Endometrial microvascular endothelial cells (primary cell): Measurements from ENCODE around the gene KCNT2. TPM values are rescaled to one million over a fixed set of nuclear protein-coding genes. Genes with fewer than 3 reads are reported as not detected.

Source experiments
- in situ Hi-C: cut with HindIII; loops from 2 replicates; pipeline ENCODE4 v1.10.0; 2017; ENCODE audit warnings: low sequenced_read_pairs, low pct_unique_long_range_greater_than_20kb; ENCODE audit errors: inconsistent ontology term
- total RNA-seq: library from RNA; depleted of rRNA; stranded (reverse); fragments of >200 nt; gene quantifications from one replicate; pipeline ENCODE4 v1.2.3, GENCODE V29; 2015; ENCODE audit errors: inconsistent ontology term

The KCNT2 gene
- total RNA-seq, 1 donor from 2014 or later, result not detected

GRCh38 chr1:196598942-196599748 is 9.1 kb downstream of the KCNT2 start:
- in situ Hi-C loops, result no loop called here

GRCh38 chr1:196594700-196595099 is 13.5 kb downstream of the KCNT2 start:
- in situ Hi-C loops, result no loop called here

GRCh38 chr1:196593955-196594354 is 14.3 kb downstream of the KCNT2 start:
- in situ Hi-C loops, result no loop called here

GRCh38 chr1:196590959-196591358 is 17.3 kb downstream of the KCNT2 start:
- in situ Hi-C loops, result no loop called here

GRCh38 chr1:196590012-196590708 is 18.1 kb downstream of the KCNT2 start:
- in situ Hi-C loops, result no loop called here

- in situ Hi-C loops, result no loop called here
These were observed 23.5 kb downstream of the KCNT2 start for GRCh38 chr1:196584696-196585095.

GRCh38 chr1:196577386-196577785 is 30.9 kb downstream of the KCNT2 start:
- in situ Hi-C loops, result no loop called here

- in situ Hi-C loops, result no loop called here
These were observed 35.0 kb downstream of the KCNT2 start for GRCh38 chr1:196573226-196573625.

GRCh38 chr1:196567238-196567637 is 41.0 kb downstream of the KCNT2 start:
- in situ Hi-C loops, result no loop called here

- in situ Hi-C loops, result no loop called here
These were observed 44.5 kb downstream of the KCNT2 start for GRCh38 chr1:196563768-196564167.

GRCh38 chr1:196559314-196559713 is 48.9 kb downstream of the KCNT2 start:
- in situ Hi-C loops, result no loop called here

GRCh38 chr1:196558411-196558810 is 49.8 kb downstream of the KCNT2 start:
- in situ Hi-C loops, result no loop called here

- in situ Hi-C loops, result no loop called here
These were observed 50.4 kb downstream of the KCNT2 start for GRCh38 chr1:196557797-196558196.

GRCh38 chr1:196550731-196551130 is 57.5 kb downstream of the KCNT2 start:
- in situ Hi-C loops, result no loop called here

GRCh38 chr1:196546272-196547111 is 61.7 kb downstream of the KCNT2 start:
- in situ Hi-C loops, result no loop called here

- in situ Hi-C loops, result no loop called here
These were observed 63.0 kb downstream of the KCNT2 start for GRCh38 chr1:196545222-196545621.

GRCh38 chr1:196544617-196545016 is 63.6 kb downstream of the KCNT2 start:
- in situ Hi-C loops, result no loop called here

- in situ Hi-C loops, result no loop called here
These were observed 64.4 kb downstream of the KCNT2 start for GRCh38 chr1:196543833-196544232.

- in situ Hi-C loops, result no loop called here
These were observed 69.8 kb downstream of the KCNT2 start for GRCh38 chr1:196538473-196538872.
